GM19351 (cell line): ENCODE measurements around the gene FBXO21.
"Not testable (repeated sequence)": the region's sequence is repeated elsewhere in the genome, so short reads cannot be mapped to it uniquely, and the experiment has no call there.

Experiments used
- ATAC-seq: cut with Tn5 transposase; IDR thresholded peaks from one replicate; pipeline ENCODE4 v1.9.1; 2021; ENCODE audit warnings: mild to moderate bottlenecking, moderate library complexity; ENCODE audit not compliant: unreplicated experiment

The FBXO21 gene

DNA sequence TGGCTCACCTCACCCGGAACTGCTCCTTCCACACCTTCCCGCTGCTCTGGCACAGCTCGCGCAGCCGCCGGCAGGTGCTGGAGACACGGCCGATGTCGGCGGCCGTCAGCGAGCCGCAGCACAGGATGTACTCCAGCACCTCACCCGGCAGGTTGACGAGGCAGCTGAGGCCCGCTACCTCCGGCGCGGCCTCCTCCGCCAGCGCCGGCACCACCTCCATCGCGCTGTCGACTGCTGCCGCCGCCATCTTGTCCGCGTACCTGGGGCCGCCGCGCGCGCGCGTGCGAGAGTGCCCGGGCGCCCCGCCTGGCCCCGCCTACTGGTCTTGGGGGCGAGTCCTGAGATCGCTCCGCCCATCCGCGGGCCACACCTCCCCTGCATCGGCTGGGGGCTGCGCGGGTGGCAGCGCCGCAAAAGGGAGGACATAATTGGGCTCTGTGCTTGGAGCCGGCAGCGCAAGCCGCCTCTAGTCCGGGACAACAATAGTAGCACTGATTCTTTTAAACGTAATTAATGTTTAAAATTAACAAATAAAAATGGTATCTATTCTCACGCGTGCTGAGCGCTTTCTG lies at the start of gene FBXO21:
Gene FBXO21 (minus strand): TSS at position 261 of the 572 bp plus-strand sequence. CDS start 14 bp downstream, at position 247.
- peak; percentile 86 for ATAC-seq

- peak; percentile 74 for ATAC-seq
Measured at GRCh38 chr12:117236456-117237001, 46.3 kb upstream of the FBXO21 start.

DNA sequence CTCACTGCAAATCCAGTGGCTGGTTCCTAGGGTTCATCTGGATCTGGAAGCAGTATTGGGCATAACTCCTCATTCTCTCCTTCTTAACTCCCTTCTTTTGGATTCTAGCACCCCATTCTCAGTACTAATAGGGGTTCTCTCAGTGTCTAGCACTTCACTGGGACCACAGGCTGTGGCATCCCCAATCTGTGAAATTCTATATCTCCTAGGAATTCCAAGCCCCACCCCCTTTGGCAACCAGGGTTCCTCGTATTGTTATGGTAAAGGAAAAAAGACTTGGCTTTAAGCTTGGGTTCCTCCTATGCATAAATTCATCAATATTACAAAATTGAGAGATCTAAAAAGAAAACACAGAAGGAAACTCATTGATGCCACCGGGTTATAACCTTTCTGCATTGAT lies 45.0 kb upstream of the FBXO21 start:
- ATAC-seq, result no peak

- no peak for ATAC-seq
Measured at GRCh38 chr12:117234441-117234840, 44.2 kb upstream of the FBXO21 start.

DNA sequence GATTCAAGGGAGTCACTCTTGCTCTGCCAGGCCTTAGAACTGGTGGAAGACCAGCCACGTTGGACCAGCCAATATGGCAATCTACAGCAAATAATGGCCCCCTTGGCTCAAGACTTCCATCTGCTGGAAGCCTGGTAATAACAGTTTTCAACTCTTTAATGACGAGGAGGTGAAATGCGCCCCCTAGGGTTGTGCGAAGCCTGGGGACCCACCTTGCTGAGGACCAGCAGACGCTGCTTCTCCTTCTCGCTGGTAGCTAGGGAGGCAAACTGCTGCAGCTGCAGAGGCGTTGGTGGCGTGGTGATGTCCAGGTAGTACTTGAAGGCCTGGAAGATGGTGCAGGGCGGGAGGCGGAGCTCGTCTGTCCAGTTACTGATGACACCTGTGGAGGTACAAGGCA lies 41.5 kb upstream of the FBXO21 start:
- no peak for ATAC-seq

- no peak for ATAC-seq
Measured at GRCh38 chr12:117228239-117228638, 38.0 kb upstream of the FBXO21 start.

- no peak for ATAC-seq
Measured at GRCh38 chr12:117227000-117227653, 36.9 kb upstream of the FBXO21 start.

GRCh38 chr12:117226505-117226904 lies 36.2 kb upstream of the FBXO21 start:
- ATAC-seq, result no peak

GRCh38 chr12:117225179-117225578 lies 34.9 kb upstream of the FBXO21 start:
- no peak for ATAC-seq

GRCh38 chr12:117220947-117221346 lies 30.7 kb upstream of the FBXO21 start:
- ATAC-seq, result not testable (repeated sequence)

DNA sequence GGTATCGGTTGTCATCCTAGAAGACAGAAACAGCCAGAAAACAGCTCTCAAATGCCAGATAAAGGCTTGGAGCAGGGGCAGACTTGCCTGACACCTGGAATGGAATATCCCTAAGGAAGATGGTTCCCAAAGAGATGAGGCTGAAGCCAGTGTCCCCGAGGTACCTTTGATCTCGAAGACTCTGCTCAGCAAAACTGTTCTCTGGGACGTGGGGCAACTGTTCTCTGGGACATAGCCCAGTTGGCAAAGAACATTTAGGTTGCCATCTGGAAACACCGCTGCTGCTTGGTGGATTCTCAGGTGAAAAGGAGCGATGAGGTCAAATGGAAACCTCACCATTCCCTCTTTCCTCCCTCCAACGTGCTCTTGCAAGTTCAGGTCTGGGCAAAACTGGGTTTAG lies 27.9 kb upstream of the FBXO21 start:
- no peak for ATAC-seq

- no peak for ATAC-seq
Measured at GRCh38 chr12:117216686-117217085, 26.4 kb upstream of the FBXO21 start.

DNA sequence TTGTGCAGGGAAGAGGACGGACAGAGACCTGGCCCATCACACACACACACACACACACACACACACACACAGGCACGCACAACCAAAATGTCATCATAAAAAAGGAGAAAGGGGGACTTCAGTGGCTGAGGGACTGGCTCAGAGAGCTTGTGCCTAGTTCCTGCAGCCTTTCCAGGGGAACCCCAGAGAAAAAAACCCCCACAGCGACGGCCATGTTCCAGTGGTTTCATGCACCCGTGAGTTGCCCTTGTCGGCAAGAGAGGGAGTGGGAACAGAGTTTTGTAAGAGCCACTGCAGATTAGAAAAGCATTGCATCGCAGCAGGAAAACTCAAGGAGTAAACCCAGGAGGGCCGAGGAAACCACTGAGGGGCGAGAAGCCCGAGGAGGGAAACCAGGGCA lies 24.5 kb upstream of the FBXO21 start:
- ATAC-seq, result no peak

DNA sequence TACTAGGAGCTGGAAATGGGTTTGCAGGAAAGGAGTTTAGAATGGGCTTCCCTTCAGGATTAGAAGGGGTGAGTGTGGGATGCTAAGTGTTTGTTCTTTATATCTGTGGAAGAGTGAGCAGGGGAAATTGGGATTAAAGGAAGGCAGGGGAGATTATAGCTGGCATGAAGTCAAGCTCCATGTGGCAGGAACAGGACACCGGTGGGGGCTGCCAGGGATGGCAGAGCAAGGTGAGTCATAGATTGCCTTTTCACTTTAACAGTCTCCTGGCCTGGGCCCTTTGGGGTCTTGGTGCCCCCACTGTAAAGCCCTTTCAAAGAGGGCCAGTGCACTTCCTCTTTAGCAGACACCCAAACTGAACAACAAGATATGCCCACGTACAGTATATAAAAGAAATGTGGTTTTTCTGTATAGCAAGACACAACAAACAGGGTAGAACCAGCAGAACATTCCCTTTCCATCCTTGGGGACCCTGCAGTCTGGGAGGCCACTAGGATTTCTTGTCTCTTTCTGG lies 23.1 kb upstream of the FBXO21 start:
- no peak for ATAC-seq

DNA sequence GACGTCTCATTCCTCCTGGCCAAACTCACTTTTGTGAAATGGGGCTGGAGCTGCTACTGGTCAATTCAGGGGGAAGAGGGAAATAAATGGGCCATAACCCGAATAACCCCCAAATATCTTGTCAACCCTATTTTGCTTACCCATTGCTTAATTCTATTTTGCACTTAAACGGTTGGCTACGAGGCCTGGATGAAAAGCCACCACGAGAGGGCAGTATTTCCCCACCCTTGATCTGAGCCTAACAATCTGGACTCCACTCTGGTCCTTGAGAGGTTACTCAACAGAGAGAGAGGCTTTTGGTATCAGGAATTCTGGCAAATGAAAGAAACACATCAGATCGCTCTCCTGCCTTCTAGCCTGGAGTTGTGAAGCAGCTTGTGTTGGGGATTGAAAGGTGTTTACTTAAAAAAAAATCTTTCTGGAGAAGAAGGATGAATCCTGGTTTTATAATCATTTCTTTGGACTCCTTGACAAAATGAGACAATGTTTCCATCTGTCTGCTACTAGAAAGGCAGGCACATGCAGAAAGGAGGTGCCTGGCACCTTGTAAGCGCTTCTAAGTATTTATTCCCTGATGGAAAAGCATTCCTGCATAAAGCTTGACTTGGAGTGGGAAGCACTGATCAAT lies 22.4 kb upstream of the FBXO21 start:
- ATAC-seq, result peak; percentile 82

GRCh38 chr12:117210266-117210918 lies 20.1 kb upstream of the FBXO21 start:
- no peak for ATAC-seq

GRCh38 chr12:117209626-117210025 lies 19.4 kb upstream of the FBXO21 start:
- no peak for ATAC-seq

GRCh38 chr12:117208811-117209455 lies 18.7 kb upstream of the FBXO21 start:
- ATAC-seq, result no peak

DNA sequence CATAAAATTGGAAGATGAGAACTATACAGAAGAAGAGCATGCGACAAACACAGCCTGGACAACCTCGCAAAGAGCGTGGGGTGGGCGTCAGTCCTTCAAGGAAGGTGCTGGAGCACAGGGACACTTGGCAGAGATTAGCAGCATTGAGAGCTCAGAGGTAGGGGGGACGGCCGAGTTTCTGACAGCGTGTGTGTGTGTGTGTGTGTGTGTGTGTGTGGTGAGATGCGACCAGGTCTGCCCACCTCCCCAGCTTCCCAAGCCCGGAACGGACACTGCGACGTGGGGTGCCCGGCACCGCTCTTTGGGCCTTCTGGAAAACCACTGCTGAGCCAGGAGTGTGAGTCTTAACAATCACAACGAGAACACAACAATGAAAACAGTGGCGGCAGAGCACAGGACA lies 17.9 kb upstream of the FBXO21 start:
- ATAC-seq, result no peak

DNA sequence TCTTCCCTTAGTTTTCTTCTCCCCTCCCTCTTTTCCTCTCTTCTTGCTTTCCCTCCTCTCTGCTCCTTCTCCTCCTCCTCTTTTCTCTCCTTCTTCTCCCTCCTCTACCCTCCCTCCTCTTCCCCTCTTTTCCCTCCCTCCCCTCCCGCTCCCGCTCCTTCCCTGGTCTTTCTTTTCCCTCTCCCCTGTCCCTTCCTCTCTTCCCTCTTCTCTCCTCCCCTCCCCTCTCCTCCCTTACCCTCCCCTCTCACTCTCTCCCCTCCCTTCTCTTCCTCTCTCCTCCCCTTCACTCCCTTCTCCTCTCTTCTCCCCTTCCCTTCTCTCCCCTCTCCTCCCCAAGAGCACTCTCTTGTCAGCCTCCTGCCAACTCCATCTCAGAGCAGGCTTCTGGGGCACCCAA lies 17.4 kb upstream of the FBXO21 start:
- ATAC-seq, result no peak

- no peak for ATAC-seq
Measured at GRCh38 chr12:117202556-117202955, 12.3 kb upstream of the FBXO21 start.
